Amniotic epithelial cell (primary cell): ENCODE results near the gene ELMO1.

Experiments used
- DNase-seq: peaks from one replicate; pipeline ENCODE4 v3.0.0-alpha.2; 2010; ENCODE audit warnings: low read depth

Gene ELMO1

DNA sequence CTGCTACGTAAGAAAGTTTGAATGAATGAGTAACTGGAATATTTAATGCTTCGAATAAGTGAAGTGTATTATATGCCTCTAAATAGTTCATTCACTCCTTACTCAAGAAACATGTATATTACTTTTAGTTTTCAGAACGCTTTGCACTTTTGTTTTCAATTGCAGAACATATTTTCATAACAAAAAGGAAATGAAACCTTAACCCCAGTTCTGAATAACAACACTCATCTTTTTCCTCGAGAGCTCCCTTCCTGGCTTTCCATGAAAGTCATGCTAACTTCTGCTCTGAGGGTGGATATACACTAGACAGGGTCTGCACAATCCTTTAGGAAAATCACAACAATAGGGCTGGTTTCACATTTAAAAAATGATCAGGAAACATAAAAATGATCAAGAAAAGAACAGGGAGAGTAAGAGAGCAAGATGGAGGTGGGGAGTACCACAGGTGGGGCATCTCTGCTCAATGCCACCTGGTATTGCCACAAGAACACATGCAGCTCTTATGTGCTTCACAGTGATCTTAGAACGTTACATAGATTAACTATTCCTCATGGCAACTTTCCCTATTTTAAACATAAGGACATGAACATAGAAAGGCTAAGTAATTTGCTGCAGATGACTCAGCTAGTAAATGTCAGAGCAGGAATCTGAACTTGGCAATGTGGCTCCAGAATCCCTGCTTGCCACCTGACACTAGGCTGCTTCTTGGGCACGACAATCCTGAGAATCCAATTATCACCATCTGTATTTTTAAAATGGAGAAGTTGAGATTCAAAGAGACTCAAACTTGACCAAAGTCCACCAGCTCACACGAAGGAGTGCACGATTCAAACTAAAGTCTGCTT is 504.9 kb downstream of the ELMO1 start:
- no peak for DNase-seq

DNA sequence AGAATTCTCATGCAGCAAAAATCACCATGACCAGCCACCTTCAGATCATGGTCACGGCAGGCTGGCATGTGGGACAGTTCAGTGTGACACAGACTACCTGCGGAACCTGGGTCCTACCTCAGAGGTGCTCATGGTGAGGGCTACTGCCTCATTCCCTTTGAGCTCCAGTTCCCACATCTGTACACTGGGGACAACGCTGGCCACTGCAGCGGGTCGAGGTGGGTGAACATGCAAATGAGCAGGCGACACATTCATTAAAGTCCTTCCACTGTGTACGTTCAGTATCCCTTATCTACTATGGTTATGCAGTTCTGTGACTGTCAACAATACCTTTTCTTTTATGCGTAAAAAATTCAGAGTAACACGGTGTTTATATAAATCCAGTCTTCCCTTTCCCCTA is 505.7 kb downstream of the ELMO1 start:
- DNase-seq, result no peak

DNA sequence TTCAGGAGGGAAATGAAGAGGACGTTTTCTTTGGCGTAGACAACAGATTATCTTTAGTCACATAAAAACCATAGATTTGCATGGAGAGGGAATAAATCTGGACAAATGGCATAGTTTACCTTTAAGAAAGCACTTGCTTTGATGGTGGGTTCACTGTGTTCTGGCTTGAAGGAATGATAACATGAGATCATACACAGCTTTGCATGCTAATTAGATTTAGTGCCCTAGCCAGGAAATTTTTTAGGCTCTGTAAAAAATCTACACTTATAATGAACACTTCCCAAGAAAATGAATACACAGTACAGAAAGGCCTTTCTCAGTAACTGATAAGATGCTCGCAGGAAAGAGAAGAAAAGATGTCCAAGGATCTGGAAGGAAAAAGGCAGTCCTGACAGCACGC is 506.1 kb downstream of the ELMO1 start:
- DNase-seq, result no peak

DNA sequence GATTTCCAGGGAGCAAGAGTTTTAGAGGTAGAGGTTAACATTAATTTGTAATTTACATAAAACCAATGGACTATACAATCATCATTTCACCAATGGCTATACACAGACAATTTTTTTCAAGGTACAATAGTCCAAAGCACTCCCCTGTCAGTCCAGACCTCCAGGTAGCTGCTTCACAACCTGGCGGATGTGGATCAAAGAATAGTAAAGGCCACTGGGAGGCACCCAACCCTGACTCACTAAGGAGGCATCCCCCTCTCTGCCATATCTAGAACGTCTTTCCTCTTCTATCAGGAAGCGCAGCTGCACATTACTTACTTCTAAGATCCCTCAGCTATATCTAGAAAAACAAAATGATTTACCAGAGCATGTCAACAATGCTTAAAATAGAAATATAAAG is 506.6 kb downstream of the ELMO1 start:
- no peak for DNase-seq

DNA sequence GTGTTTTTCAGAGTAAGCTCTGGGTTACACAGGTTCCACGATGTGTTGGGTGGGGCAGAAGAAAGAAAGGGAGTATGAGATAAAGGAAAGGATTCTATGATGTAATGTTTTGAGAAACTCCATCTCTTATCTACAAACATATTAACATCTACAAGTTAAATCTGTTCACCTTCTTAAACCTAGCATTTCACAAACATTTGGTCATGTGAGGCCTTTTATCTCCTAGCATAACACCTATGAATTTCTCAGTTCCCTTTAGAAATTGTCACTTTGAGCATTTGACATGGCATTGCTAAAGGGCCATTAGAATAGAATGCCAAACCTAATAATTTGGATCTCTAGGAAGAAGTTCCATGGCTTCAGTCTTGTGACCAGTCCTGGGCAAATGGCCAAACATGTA is 507.3 kb downstream of the ELMO1 start:
- DNase-seq, result no peak

DNA sequence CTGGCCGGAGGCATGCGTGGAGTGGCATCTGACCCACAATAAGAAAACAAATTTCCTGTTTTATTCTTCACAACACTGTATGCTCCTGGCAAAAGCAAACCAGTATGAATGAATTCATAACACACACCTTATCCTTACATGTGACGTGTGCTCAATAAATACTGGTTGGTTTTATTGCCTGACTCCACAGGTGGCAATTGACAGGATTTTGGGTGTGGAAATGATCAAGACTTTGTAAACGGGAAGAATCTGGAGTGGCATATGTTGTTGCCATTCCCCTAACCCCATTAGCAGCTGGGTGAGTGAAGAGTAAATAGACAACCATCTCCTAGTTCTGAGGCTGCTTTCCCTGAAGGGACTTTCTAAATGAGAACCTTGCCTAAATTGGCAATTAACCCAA is 508.8 kb downstream of the ELMO1 start:
- DNase-seq, result no peak

DNA sequence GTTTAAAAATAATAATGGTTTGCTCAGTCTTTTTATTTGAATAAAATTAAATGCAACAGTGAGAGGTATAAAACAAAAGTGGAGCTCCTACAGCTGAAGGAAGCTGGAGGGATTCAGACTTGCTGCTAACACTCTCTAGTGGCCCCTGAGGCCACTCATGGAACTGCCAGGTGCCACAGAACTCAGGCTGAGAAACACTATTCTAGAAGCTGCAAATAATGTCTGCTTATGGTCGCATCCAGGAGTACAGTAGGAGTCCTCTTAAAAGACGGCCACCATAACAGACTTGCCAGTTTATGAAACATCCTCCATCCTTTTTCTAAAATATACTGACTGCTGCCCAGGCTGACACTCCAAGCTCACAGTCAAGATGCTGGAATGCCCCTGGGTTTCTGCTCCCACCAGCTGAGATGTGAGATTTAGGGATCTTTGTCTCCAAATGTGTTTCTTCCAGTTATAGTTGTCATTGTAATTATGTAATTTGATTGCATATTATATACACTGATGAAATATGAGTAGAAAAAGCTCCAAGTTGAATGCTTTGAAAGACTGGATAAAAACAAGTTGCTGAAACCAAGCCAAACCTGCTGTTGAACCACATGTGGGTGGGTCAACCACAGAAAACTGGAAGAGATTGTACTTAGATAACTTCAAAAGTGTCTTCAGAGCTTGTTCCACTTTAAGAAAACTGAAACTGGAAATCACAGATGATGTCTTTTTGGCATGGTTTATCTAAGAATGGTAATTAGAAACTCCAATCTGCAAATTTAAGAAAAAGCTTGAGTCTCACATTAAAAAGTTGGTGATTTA is 510.7 kb downstream of the ELMO1 start:
- no peak for DNase-seq

DNA sequence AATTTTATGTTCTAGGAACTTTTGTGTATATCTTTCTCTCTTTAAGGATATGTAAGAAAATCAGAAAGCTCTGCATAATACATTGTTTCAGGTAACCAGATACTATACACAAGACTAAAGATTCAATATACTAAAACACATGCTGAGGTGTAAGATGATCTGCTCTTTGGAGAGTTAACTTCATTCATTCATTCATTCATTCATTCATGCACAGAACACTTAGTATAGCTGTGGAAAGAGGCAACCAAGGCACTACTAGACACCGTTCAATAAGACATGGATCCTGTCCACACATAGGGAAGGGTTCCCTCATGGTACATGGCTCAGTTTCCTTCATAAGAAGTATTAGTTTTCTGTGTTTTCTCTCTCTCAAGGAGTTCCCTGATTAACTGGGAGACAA is 516.8 kb downstream of the ELMO1 start:
- DNase-seq, result no peak

DNA sequence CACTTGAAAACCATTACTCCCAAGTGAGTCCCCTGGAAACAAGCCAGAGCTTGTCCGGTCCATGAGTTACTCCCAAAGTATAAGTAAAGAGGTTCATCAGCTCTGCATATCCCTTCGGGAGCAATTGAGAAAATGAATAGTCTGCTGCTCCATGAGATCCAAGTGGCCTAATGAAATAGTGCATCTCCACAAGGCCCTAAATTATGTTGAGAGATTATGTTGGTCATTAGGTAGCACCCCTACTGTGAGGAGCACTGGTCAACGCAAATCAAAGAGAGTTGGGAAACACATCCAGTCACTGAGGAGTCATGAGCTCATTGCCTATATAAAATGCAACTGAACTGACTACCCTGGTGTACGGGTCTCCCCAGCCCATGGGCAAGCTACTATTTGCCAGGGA is 518.9 kb downstream of the ELMO1 start:
- no peak for DNase-seq

DNA sequence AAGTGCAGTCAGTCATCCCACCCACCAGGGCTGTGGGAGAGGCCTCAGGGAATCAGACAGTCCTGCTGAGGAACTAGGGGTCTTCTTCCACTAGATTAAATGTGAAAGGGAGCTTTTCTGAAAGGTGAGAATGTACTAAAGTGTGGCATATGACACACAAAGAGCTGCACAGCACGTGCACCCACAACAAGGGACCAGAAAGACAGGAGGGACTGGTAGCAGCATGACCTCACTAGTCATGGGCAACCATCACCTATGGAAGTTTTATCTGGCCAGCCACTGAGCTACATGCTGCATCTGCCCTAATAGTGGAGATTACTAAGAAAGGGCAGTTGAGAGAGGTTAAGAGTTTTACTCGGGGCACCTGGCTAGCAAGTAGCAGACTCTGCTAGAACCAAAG is 519.9 kb downstream of the ELMO1 start:
- no peak for DNase-seq

DNA sequence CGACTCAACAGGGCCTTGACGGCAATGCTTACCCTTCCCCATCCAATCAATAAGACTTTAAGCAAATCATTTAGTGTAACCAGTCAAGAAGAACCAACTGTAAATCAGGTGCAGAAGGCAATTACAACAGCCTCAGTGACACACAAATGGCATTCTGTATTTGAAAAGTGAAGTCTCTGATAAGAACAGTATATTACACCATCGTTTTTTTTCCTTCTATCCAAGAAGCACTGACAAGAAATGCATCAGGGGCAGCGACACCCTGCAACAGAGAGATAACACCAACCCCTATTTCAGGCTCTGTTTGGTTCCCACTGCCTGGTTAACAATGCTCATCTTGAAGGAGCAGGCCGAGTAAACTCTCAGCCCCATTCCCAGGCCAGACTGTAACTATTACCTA is 520.4 kb downstream of the ELMO1 start:
- no peak for DNase-seq

DNA sequence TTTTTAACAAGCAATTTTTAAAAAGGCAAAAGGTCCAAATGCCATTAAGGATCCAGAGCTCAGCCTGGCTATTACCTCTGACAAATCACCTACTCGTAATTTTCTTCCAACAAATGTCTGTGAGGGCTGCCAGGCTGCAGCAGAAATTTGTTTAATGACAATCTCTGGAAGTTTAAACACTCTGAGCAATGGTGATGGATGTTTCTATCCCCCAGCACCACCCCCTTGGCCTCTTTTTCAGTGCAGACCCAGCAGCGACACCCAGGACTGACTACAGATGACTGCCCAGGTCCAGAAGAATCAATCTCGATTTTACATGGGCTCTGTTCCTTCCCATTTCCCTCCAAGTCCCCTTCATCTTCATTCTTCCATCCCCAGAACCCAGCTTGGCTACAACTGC is 523.0 kb downstream of the ELMO1 start:
- no peak for DNase-seq

DNA sequence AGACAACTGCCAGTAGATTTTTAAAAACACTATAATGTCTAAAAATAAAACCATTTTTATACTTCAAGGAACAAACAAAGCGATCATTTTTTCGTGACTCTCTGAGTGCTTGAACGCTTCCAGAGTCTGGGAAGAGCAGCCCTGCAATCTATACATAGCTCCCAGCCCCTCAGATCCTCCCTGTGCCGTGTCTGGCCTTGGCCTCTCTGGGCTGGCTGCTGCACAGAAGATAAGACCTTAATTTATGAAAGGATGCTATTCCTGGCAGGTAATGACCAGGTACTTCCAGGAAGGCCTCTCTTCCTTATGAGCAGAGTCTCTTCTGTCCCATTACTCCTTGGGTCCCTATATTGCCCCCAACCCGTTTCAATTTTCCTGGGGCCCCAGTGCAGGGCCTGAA is 523.5 kb downstream of the ELMO1 start:
- no peak for DNase-seq

DNA sequence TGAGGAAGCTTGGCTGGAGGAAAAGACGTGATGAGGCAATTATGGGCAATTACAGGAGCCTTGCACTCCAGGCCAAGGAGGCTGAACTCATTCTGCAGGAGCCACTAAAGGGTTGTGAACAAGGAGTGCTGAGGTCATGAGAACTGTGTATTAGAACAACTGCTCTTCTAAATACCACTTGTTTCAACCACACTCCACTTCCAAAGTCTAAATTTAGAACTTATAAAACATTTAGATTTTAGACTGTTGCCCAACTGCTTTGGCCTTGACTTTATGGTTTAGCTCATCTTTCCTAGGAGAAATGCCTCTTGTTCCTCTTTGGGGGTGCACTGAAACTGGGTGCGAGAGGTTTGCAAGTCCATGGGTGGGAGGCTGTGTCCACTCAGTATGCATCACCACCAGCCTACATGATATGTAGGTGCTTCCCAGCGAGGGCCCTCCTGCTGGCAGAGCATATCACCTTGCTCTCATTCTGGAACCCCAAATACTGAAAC is 524.7 kb downstream of the ELMO1 start:
- no peak for DNase-seq

DNA sequence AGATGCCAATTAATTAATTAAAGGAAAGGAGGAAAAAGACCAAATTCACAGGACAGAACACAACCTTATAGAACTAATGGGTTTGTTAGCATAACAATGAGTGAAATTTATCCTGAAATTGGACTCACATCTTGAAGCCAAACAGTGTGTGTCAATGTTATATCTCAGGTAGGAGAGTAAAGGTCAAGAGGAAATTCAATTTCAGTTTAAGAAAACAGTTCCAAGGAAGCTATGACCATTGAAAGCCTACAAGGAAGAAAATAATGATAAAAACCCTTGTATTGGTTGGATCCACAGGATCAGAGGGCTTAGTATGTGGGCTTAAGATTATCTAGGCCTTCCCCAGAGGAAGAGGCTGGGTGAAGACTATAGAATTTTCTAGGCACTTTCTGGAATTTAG is 525.5 kb downstream of the ELMO1 start:
- no peak for DNase-seq

DNA sequence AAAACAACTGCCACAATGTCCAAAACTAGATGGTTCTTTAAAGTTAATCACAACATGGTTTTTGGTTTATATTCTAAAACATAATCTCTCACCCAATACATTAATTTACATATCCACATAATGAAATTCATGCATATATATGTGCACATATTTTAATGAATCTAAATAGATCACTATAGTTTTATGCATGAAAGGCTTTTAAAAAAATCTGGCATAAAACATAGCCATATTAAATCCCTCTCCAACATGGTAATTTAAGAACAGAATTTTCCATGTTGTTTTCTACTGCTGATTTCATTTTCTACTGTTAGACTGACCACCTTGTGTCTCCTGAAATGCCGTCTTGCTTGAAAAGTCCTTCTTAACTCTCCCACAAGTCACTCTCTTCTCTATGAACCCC is 528.2 kb downstream of the ELMO1 start:
- no peak for DNase-seq

DNA sequence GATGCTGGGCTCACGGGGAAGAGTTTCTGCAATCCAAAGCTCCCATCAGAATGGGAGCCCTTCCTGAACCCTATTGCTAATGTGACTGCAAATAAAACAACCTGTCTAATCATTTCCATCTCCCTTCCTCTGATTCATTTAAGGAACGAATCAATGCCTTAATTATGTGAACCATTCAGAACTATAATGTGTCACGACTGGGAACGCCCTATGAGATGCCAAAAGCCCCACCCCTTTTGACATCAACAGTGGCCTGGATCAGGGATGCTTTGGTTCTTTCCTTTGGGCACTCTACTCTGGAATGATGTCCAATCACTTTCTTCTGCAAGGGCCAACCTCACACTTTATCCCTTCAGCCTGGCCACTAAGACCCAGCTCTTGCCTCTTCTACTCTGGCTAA is 528.9 kb downstream of the ELMO1 start:
- no peak for DNase-seq

DNA sequence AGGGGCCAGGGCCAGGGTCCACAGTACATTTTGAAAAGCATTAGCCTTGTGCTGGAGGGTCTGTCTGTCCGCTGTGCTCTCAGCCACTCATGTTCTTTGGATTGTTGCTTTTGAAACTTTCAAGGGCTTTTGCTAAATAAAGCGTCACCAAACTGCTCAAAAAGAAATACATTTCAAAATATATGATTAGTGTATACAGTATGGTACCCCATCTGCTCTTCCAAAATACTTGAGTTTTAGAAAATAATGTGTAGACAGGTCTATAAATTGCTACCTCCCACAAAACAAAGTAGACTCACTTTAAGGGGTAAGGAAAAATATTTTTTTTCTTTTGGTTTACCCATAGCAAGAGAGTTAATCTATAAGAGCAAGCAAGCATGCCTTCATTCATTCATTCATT is 530.1 kb downstream of the ELMO1 start:
- no peak for DNase-seq

DNA sequence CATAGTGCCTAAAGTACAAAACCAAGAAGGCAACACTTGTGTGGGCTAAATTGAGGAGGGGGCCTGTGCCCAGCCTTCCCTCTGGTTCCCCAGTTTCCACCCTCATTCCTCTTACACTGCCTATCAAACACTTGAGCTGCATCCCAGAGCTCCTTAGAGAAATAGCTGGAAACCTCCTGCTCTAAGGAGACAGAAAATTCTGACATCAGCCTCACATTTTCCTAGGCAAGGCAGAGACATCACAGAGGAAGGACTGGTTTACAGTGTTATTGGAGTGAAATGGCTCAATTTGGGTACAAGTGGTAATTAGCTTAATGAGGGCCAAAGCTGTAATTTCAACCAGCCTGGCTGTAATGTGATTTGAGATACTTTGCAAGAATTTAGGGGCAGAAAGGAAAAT is 532.0 kb downstream of the ELMO1 start:
- no peak for DNase-seq

DNA sequence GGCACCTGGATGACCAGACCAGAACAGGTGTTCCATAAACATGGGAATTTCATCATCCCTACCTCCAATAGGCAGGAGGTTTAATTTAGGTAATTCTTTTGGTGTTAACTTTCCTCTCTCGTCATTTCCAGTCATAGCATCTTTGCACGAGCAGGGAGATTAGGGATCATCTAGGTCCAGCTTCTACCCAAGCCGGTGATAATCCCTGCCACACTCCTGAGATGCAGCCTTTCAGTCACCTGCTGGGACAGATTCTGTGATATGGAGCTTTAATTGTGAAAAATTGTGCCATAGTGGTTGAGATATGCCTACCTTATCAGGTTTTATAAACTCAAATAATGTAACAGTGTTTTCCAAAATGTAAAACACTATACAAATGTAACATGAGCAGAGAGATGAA is 532.5 kb downstream of the ELMO1 start:
- DNase-seq, result no peak

DNA sequence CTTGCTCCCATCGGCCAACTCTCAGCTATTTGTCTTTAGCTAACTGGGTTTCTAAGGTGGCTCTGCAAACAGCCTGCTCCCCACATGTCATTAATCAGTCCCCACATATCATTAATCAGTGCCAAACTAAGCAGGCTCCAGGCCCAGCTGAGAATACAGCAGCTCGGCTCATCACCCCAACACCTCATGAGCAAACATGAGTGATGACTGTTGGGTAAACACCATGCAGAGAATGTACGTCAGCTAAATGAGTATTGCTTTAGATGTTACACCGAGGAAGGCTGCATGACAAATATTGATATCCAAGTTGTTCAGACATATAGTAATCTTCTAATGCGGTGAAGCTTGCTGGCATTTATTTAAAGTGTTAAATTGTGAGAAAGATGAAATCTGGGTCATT is 536.9 kb downstream of the ELMO1 start:
- DNase-seq, result no peak

DNA sequence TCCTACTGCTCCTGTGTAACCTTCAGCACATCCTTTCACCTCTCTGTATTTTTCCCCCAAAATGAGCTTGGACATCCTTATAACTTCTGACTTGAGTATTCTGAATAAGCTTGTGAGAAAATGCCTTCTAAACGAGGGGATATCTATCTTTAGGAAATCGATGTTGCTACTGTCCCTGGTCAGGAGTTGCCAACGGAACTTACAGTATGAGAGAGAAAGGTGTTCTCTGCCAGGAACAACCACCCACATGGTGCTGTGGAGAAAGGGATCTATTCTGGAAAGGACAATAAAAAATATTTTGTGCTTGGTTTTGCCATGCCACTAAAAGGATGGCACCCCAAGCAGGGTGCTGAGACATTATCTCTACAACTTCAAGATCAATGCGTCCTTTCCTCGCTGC is 537.8 kb downstream of the ELMO1 start:
- DNase-seq, result no peak

DNA sequence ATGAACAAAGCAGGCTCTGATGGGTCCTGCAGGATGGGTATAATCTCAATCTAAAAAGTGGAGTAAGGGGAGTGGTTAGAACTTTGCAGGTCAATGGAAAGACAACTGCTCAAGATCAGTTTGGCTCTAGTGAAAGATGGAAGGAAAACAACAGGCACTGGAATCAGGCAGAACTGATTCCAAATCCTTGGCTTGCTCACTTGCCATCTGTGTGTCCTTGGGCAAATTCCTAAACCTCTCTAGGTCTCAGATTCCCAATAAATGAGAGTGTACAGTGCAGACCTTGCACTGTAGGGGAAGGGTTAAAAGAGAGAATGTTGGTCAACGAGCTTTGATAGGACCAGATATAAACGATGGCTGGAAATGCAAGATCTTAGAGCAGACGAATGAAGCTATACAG is 538.3 kb downstream of the ELMO1 start:
- DNase-seq, result no peak
